AG04450 (cell line): ENCODE results near the gene ZNF785. TPM values are rescaled to one million over a fixed set of nuclear protein-coding genes. Genes with fewer than 3 reads are reported as not detected.

Experiments used
- CTCF ChIA-PET: fragments of 300-600, 350-600 bp; formaldehyde crosslinking; extraction: SDS; loops from one replicate; lab custom pipeline; 2022; ENCODE audit warnings: antibody characterized with exemption, inconsistent platforms; lab: Charles Lee
- POLR2A ChIA-PET: fragments of 350-600 bp; formaldehyde crosslinking; extraction: SDS; loops from one replicate; lab custom pipeline; 2021; ENCODE audit warnings: antibody characterized with exemption, inconsistent platforms; lab: Yijun Ruan, JAX
- DNase-seq: peaks from one replicate; pipeline ENCODE4 v3.0.0-alpha.2; 2011; ENCODE audit warnings: low read depth, low spot score
- H3K27ac ChIP-seq: one replicate; pipeline ENCODE4 v1.5.1; 2012; ENCODE audit warnings: low read depth, low read length, control low read depth
- H3K27me3 ChIP-seq: one replicate; pipeline ENCODE4 v1.6.0; 2012; ENCODE audit warnings: low read length; ENCODE audit not compliant: control insufficient read depth, insufficient read depth
- H3K4me3 ChIP-seq: 2 replicates; pipeline ENCODE4 v1.5.1; 2011; ENCODE audit warnings: mild to moderate bottlenecking, low read depth, low read length, control low read depth
- H3K9me3 ChIP-seq: 2 replicates; pipeline ENCODE4 v1.5.1; 2012; ENCODE audit warnings: low read length; ENCODE audit not compliant: control insufficient read depth, insufficient read depth
- polyA plus RNA-seq: library from polyadenylated mRNA; depleted of rRNA; stranded (reverse); fragments of >200 nt; gene quantifications from 2 replicates; pipeline ENCODE4 v1.2.3, GENCODE V29; 2011
- TF ChIP-seq, protein P1 (sequence below): IDR thresholded peaks from 2 replicates; pipeline ENCODE4 v1.5.1; 2011; ENCODE audit warnings: low read depth, low read length, control low read depth, inconsistent platforms

Gene ZNF785
- polyA plus RNA-seq, 1 experiment: 6.6 TPM

DNA sequence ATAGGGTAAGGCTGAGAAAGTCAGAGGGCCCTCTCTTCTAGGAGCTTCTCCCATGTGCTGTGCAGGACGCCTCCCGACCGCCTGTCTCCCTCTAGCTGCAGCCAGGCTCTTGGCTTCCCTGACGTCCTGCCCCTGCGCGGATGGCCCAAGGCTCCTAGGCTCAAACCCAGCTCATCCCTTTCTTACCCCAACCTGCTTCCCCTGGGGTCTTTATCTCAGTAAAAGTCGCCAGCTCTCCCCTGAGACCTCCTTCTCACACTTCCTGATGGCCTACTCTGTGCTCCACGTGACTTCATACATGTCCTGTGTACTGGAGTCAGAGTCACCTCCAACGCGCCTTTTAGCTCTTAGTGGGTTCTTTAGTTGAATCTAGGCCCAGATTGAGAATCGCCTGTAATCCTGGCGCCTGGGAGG is 49.7 kb downstream of the ZNF785 start:
- H3K9me3 ChIP-seq: no peaks in the 10 kb centered on the region; the same call in 1 of the 2 replicates
- DNase-seq: no peak
- ChIA-PET CTCF (interaction anchor here (0.5 to 1.9 kb wide), 14 partner anchors 14 to 166 kb away, joined by 3 to 14 read pairs (median 4); partner anchors contain the start of genes PRR14, ZNF764 and ZNF785), POLR2A (interaction anchor here (1.0 to 1.7 kb wide), 5 partner anchors 8 to 118 kb away, joined by 3 to 7 read pairs (median 5); partner anchors contain the start of genes ZNF688, ZNF689 and ZNF764)
- peak overlapping the region; percentile 69 for H3K4me3 ChIP-seq
- H3K27ac ChIP-seq: no peak overlapping the region
- no peaks in the 10 kb centered on the region for H3K27me3 ChIP-seq
- TF ChIP-seq, protein P1, sequence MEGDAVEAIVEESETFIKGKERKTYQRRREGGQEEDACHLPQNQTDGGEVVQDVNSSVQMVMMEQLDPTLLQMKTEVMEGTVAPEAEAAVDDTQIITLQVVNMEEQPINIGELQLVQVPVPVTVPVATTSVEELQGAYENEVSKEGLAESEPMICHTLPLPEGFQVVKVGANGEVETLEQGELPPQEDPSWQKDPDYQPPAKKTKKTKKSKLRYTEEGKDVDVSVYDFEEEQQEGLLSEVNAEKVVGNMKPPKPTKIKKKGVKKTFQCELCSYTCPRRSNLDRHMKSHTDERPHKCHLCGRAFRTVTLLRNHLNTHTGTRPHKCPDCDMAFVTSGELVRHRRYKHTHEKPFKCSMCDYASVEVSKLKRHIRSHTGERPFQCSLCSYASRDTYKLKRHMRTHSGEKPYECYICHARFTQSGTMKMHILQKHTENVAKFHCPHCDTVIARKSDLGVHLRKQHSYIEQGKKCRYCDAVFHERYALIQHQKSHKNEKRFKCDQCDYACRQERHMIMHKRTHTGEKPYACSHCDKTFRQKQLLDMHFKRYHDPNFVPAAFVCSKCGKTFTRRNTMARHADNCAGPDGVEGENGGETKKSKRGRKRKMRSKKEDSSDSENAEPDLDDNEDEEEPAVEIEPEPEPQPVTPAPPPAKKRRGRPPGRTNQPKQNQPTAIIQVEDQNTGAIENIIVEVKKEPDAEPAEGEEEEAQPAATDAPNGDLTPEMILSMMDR: peak; percentile 70

DNA sequence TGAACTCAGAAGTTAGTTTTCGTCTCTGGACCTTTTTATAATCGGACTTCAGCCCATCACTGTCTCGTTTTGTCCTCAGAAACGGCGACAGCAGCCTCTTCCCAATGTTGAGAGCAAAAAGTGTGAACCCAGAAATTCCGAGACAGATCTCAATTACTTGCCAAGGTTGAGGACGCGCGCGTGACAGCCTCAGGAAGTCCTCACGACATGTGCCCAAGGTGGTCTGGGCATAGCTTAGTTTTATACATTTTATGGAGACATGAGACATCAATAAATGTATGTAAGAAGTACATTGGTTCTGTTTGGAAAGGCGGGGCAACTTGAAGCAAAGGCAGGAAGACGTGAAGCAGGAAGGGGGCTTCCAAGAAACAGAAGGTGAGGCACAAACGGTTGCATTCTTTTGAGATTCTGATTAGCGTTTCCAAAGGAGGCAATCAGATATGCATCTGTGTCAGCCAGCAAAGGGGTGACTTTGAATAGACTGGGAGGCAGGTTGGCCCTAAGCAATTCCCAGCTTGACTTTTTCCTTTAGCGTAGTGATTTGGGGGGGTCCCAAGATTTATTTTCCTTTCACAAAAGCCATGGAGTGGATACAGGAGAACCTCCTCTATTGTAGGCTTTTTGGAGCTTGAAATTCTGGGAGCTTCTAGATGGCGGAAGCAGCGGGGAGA is 50.3 kb downstream of the ZNF785 start:
- peak overlapping the region; percentile 31 for H3K27ac ChIP-seq
- no peaks in the 10 kb centered on the region; the same call in 1 of the 2 replicates for H3K9me3 ChIP-seq
- TF ChIP-seq, protein P1: no peak
- CTCF ChIA-PET: interaction anchor here (0.5 to 1.9 kb wide), 15 partner anchors 15 to 166 kb away, joined by 3 to 14 read pairs (median 3); partner anchors contain the start of genes PRR14, ZNF764 and ZNF785
- H3K4me3 ChIP-seq: peak overlapping the region; percentile 69
- POLR2A ChIA-PET: interaction anchor here (0.6 to 1.7 kb wide), 8 partner anchors 8 to 117 kb away, joined by 3 to 8 read pairs (median 4); partner anchors contain the start of genes ZNF688, ZNF689 and ZNF764
- no peaks in the 10 kb centered on the region for H3K27me3 ChIP-seq
- DNase-seq: no peak

DNA sequence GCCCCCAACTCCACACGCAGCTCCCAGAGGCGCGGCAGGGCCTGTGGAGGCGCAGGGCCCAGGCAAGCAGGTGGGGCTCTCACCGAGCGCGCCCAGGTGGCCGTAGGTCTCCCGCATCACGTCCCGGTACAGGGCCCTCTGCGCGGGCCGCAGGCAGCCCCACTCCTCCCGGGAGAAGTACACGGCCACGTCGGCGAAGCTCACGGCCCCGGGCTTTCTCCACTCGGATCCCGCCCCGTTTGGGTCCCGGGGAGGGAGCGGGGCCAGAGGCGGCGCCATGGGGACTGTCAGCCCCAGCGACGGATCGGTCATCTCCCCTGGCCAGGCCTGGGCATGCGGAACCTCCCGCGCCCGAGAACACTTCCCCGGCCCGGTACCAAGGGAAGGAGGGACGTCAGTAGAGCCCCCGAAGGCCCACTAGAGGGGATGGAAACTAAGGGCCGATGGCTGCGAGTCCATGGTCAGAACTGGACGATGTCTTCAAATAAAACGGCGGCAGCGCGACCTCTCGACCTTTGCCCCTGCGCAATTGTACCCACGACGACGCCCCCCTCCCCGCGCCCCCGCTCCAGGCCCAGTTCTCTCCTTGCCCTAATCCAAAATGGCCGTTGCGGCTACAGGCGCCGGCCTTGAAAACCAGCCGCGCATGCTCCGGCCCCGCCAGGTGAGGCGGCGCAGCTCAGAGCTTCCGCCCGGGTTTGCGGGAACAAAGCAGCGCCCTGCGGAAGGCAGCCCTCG is 51.0 kb downstream of the ZNF785 start, which contains the start of gene ZNF747:
Gene ZNF747, minus strand, starts transcription at position 491 of the 738 bp plus-strand sequence. Its CDS starts 179 bp downstream, at position 312.
- POLR2A ChIA-PET: interaction anchor here (0.6 to 1.7 kb wide), 5 partner anchors 31 to 116 kb away, joined by 3 to 8 read pairs (median 6); partner anchors contain the start of genes ZNF688 and ZNF689
- Histone ChIP-seq H3K27ac (peak within 1 kb of the TSS; percentile 65), H3K4me3 (peak within 1 kb of the TSS; percentile 69), H3K27me3 (no peaks in the 10 kb centered on the region), H3K9me3 (no peaks in the 10 kb centered on the region; the same call in 1 of the 2 replicates)
- CTCF ChIA-PET: interaction anchor here (0.6 to 1.9 kb wide), 9 partner anchors 17 to 493 kb away, joined by 3 to 14 read pairs (median 6); partner anchors contain the start of genes PRR14 and ZNF785
- TF ChIP-seq, protein P1: no peak
- DNase-seq: no peak

DNA sequence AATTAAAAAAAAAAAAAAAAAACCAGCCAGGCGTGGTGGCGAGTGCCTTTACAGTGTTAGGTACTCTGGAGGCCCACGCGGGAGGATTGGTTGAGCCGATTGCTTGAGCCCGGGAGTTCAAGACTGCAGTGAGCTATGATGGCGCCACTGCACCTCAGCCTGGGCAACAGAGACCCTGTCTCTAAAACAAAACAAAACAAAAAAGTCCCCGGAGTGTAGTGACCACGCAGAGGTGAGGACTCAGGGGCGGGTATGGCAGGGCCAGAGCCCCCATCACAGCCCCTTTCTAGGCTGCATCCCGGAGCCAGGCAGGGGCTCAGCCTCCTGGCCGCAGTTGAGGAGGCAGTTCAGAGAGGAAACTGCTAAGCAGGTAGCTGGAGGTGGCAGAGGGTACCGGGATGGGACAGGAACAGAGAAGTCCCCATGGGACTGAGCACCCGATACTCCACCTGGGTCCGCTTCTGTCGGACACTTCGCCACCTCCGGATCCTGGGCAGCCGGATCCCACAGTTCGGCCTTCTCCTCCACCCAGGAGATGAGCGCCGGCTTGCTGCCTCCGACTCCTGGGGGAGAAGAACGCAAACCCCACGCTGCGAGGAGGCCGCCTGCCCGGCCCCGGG is 51.6 kb downstream of the ZNF785 start:
- no peaks in the 10 kb centered on the region for H3K27me3 ChIP-seq
- POLR2A ChIA-PET: interaction anchor here (1.0 kb wide), 1 partner anchor 38 kb away, joined by 4 read pairs; the partner anchor contains the start of gene ZNF688
- no peak for DNase-seq
- CTCF ChIA-PET: interaction anchor here (0.6 kb wide), 1 partner anchor 52 kb away, joined by 3 read pairs; the partner anchor contains the start of gene ZNF785
- TF ChIP-seq, protein P1: no peak
- H3K27ac ChIP-seq: no peak overlapping the region
- H3K9me3 ChIP-seq: no peaks in the 10 kb centered on the region; the same call in 1 of the 2 replicates
- peak overlapping the region; percentile 69 for H3K4me3 ChIP-seq
